KBM-7 (cell line): ENCODE measurements around the gene TMED3.
"Not testable (repeated sequence)": the region's sequence is repeated elsewhere in the genome, so short reads cannot be mapped to it uniquely, and the experiment has no call there.

Source experiments
- DNase-seq: peaks from one replicate; pipeline ENCODE4 v3.0.0-alpha.2; 2015
- in situ Hi-C: fragments of 300-500 bp; cut with MboI; formaldehyde crosslinking; loops from 2 replicates; pipeline ENCODE4 v1.14.3; 2020; ENCODE audit warnings: low sequenced_read_pairs, low pct_unique_long_range_greater_than_20kb, mixed read lengths

TMED3 gene

DNA sequence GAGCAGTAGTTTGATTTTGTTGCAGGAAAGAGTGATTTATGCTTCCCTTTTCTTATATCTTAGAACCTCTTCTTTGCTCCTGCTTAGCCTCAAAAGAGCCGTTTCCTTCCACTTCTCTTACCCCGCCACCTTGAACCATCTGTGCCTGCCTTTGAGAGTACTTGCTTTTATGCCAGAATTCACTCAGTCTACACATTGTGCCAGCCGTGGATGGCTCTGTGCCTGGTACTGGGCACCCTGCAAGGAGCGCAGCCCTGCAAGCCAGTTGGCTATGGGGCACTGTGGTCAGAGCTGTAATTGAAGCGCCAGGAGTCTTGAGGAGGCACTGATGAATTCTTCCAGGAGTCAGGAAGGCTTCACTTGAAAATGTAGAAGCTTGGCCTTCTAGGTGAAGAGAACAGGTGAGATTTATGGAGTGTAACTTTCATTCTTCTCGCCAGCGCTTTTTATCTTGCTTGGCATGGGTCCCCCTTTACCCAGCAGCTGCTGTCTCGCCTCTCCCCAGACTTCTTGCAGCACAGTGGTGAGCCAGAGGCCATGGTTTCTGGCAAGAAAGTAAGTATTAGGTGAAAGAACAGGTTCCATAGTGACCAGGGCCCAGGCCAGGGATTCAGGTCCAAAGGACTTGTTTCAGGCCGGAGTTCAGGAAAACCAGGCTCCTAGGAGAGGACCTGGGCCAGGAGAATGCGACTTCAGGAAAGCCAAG, 4.9 kb downstream of the TMED3 start:
- DNase-seq = no peak
- in situ Hi-C loops = no loop called here

GRCh38 chr15:79316864-79317263, 6.0 kb downstream of the TMED3 start:
- in situ Hi-C loops = no loop called here
- DNase-seq = no peak

- DNase-seq, in situ Hi-C loops: not testable (repeated sequence)
Measured at GRCh38 chr15:79319973-79320372, 9.1 kb downstream of the TMED3 start.

DNA sequence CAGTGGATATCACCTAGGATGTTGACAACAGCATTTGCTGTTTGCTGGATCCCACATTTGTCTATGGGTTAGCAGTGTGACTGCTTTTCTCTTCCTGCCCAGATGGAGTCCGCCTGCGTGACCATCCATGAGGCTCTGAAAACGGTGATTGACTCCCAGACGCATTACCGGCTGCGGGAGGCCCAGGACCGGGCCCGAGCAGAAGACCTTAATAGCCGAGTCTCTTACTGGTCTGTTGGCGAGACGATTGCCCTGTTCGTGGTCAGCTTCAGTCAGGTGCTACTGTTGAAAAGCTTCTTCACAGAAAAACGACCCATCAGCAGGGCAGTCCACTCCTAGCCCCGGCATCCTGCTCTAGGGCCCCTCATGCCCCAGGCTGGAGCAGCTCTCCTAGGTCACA, 11.0 kb downstream of the TMED3 start:
- in situ Hi-C loops = no loop called here
- no peak for DNase-seq

GRCh38 chr15:79322306-79322705, 11.4 kb downstream of the TMED3 start:
- in situ Hi-C loops = no loop called here

GRCh38 chr15:79322945-79323344, 12.0 kb downstream of the TMED3 start:
- in situ Hi-C loops = no loop called here
- no peak for DNase-seq

More at GRCh38 chr15:79322306-79322705, 11.4 kb downstream of the TMED3 start:
- DNase-seq = no peak

DNA sequence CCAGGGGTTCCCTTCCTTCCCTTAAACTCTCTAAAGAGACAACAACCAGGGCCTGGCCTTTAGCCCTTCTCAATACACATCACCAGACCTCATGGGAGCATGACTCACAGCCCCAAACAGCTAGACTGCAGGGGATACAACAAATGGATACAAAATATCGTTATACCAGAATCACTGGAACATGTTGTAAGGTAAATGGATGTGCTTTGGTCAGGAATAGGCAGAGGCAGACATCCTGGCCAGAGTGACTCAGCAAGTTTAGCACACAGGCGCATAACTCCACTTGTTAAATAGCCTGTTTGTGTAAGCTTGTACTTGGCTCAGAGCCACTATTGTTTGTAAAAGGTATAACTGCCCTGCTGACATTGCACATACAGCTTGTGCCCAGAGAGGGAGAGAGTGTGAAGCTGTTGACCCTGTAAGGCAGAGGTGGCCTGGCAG, 18.3 kb downstream of the TMED3 start:
- peak; percentile 33 for DNase-seq
- in situ Hi-C loops = no loop called here

DNA sequence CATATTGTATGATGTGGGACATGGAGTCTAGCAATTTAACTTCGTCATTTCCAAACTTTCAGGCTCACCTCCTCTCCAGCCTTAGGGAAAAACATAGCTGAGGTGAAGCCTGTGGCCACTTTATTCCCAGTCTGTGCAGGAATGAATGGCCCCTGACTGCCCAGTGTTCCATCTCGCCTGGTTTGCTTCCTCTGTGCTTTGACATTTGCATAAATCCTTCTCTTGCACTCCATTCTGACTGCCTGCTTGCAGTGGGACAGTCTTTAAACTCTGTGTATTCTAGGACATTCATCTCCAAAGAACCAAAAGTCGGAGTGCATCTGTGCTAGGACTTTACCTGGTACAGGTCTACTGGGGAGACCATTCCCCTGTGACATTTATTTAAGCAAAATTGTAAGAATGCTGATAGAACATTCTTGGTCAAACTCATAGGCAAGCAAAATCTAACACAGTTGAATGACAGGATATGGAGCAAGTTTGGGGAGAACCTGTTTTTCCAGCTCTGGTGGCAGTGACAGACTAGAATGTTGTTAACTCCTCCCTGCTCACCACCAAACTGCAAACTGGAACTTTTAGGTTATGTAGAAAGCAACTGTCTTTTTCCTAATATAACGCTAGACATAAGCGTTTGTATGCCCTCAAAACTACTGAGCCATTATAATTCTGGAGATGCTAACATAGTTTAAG, 22.1 kb downstream of the TMED3 start:
- in situ Hi-C loops = no loop called here
- DNase-seq = no peak

- no peak for DNase-seq
- in situ Hi-C loops = no loop called here
Measured at GRCh38 chr15:79337591-79337990, 26.7 kb downstream of the TMED3 start.

DNA sequence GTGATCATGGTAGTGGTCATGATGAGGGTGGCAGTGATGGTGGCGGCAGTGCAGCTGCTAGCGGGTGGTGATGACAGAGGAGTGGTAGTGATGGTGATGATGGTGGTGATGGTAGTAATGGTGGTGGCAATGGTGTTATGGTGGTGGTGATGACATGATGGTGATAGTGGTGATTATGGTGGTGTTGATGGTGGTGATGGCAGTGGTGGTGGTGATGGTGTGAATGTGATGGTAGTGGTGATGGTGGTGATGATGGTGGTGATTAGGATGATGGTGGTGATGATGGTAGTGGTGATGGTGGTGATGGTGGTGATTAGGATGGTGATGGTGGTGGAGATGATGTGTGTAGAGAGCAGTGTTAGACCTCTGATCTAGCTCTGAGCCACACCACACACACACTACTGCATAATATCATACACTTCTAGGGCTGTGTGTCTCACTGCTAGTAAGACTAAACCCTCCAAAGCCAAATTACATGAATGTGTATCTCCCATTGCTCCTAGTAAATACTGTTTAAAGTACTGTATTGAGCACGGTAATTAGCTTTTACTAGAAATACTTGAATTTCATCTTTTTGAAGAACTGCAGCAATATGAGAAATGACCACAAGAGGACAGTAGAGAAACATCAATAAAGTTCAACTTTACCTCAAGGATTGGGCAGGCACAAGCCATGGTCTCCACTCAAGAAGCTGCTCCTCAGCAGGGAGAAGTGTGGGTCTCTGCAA, 28.8 kb downstream of the TMED3 start:
- DNase-seq = peak; percentile 79
- in situ Hi-C loops = no loop called here

DNA sequence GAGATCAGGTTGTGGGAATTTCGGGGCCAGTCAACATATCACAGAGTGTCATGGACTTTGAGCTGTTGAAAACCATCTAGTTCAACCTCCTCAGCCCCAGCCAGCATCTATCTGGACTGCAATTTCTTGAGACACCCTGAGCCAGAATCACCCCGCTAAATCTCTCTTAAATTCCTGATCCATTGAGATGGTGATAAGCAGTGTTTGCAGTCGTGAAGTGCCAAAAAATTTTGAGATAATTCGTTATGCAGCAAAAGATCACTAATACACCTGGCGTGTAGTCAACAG, 29.3 kb downstream of the TMED3 start:
- in situ Hi-C loops = no loop called here
- no peak for DNase-seq

DNA sequence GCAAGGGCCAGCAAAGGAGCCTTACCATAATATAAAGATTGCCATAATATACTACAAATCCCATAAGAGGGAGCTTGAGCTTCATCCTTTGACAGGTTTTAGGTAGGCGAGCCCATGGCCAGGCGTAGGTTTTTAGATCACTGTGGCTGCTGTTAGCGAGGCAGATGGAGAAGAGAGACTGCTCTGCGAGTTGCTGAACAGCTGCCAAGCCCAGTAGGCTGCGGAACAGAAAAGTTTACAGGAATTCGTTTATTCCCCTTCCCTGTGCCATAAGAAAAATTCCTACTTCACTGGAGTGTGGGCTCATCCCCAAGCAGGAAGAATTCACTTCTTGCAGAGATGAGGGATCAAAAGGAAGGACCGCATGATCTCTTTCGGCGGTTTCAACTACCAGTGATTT, 30.5 kb downstream of the TMED3 start:
- no peak for DNase-seq
- in situ Hi-C loops = no loop called here

GRCh38 chr15:79349525-79349924, 38.6 kb downstream of the TMED3 start:
- no peak for DNase-seq
- in situ Hi-C loops = no loop called here

DNA sequence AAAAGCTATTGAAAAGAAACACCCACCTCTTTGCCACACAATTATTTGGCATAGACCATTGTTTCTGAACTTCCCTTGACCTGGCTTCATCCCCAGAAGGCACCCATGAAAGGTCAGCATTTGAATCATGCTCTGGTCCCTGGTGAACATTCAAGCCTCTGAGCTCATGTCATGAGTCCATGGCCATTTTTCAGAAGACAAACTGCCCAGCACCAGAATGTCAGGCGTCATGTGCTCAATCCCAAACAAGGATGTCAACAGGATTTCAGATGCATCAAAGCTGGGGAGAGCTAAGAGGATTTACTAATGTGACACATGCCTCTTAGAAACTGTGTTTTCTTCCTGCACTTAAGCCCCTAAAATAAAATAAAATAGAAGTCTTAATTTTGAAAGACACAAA, 41.3 kb downstream of the TMED3 start:
- in situ Hi-C loops = no loop called here
- peak; percentile 19 for DNase-seq

- in situ Hi-C loops = no loop called here
- peak; percentile 28 for DNase-seq
Measured at GRCh38 chr15:79357566-79357965, 46.7 kb downstream of the TMED3 start.

GRCh38 chr15:79358069-79358468, 47.2 kb downstream of the TMED3 start:
- DNase-seq = no peak
- in situ Hi-C loops = no loop called here

- in situ Hi-C loops = no loop called here
- no peak for DNase-seq
Measured at GRCh38 chr15:79364571-79365240, 53.8 kb downstream of the TMED3 start.

DNA sequence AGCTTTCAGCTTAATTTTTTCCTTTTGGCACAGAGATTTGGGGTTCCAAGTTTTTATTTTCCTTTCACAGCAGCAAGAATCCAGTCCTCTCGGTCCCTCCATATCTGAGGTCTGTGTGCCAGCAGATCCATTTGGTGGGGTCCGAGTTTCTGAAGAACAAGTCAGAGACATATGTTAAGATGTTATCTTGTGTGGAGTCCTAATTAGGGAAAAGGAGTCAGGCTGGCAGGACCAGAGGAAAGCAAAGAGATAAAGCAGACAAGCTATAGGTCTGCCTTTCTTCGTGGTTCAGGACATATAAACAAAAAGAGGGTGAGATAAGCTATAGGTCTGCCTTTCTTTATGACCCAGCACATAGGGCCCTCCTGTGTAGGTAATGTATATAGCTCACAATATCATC, 54.9 kb downstream of the TMED3 start:
- in situ Hi-C loops = no loop called here

GRCh38 chr15:79366691-79367090, 55.8 kb downstream of the TMED3 start:
- no peak for DNase-seq
- in situ Hi-C loops = no loop called here

More for the DNA sequence above, 54.9 kb downstream of the TMED3 start:
- no peak for DNase-seq

DNA sequence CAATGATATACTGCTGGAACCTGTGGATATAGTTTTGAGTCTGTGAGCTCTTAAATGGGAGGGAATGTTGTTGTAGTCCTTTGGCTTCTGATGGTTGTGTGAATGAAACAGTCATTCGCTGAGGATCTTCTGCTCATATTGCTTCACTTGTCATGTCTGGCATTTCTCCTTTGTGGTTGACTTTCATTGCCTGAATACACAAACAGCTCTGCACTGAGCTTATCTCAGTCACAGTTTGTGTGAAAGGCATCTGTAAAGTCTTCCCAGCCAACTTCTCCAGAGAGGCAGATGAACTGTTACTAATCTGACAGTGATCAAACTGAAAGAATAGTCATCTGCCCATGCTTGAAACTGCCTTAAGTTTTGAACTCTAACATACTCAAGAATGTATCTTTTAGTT, 59.8 kb downstream of the TMED3 start:
- DNase-seq = peak; percentile 22
- in situ Hi-C loops = no loop called here
